Measurements from ENCODE around the gene STK17A.

Gene STK17A

DNA sequence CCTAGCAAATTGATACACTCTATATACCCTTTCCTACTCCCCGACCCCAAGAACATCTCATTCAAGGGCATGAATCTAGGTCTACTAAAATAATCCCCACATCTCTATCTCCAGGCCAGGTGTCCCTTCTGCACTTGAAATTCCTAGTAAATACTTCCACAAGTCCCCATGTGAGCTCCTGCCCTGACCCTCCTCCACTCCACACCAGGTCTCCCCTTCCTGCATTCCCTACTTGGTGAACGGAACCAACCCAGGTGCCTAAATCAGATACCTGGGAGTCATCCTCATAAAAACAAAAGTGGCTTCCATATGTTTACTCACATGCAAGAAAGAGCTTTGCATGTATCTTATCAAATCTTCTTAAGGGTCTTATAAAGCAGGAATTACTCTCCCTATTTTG lies 77.2 kb downstream of the STK17A start:
- DNase-seq, result no peak

DNA sequence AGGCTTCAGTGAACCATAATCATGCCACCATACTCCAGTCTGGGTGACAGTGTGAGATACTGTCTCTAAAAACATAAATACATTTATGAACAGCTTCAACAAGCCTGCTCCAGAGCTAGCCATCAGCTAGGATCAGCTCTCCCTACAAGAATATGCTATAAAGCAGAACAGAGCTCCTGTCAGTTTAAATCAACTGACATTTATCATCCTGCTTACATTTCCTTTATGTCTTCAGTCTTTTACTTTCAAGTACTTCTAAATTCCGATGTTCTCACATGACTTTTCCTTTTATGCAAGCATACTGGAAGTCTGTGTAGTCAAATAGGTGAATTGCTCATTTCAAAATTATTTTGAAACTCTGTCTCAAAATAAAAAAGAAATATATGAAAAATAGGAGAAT lies 81.8 kb downstream of the STK17A start:
- DNase-seq, result no peak

DNA sequence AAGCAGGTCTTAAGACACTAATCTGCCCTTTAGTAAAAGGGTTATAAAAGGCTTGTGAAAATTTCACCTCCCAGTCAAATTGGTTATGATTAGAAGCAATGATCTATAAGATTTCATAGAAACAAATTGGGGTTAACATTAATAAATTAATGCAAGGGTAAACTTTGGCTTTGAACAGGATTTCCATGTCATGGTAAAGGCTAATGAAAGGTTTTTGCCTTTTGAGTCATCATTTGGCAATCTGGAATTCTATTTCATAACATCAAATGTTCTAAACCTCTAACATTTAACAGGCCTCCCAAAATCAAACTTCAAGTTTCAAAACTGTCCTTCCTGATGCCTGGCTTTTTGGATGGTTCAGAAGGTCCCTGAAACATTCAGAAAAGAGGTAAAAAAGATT lies 84.0 kb downstream of the STK17A start:
- DNase-seq, result no peak

DNA sequence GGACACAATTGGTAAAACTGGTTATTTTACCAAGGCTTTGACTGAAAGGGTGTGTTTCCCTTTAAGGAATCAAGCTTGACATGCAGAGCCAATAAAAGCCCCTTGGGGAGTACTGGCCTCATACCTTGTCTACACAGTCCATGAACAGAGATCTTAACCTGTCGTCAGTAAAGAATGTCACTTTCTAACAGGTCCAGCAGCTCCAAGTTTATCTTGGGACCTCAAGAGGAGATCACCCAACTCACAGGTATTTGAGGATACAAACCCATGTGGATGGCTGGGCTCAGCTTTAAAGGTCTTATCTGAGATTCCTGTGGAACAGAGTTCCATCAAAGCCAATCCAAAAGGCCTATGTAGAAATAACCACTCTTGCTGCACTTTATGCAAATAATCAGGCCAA lies 85.1 kb downstream of the STK17A start:
- DNase-seq, result no peak

DNA sequence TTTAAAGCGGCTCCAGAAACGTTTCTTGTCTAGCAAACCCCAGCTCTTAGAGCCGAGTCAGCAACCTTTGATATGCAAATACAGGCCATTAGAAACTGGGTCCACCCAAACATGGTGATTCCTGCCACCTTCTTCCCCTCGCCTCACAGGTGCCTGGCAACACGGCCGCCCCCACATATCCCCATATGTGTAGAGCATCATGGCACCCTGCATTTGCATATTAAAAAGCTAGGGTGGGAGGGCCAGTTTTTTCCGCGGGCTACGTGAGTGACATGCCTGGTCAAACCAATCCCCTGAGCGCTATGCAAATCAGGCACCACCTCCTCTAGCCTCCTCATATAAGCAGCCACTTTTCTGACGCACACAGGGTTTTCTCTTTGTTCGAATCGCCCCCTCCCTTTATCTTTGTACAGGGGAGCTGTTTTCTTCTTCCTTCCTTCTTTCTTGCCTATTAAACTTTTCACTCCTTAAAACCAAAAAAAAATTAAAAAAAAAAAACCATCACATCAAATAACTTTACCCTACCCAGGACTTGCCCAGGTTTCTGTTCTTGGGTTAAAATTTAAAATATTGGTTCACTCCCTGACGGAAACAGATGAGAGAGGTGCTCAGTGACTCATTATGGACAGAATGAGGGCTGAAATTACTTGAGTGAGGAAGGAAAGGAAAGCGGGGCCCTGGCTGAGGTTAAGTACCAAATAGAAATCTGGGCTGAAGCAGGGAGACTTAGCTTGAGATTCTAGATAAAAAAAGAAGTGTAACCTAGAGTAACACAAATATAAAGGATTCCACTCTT lies 86.6 kb downstream of the STK17A start:
- no peak for DNase-seq

DNA sequence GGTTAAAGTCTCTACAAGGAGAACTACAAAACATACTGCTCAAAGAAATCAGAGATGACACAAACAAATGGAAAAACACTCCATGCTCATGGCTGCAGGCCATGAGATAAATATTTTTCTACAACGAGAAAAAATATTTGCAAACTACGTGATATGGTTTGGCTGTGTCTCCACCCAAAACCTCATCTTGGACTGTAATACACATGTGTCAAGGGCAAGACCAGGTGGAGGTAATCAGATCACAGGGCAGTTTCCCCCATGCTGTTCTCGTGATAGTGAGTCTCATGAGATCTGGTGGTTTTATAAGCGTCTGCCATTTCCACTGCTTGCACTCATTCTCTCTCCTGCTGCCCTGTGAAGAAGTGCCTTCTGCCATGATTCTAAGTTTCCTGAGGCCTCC lies 88.6 kb downstream of the STK17A start:
- DNase-seq, result no peak

DNA sequence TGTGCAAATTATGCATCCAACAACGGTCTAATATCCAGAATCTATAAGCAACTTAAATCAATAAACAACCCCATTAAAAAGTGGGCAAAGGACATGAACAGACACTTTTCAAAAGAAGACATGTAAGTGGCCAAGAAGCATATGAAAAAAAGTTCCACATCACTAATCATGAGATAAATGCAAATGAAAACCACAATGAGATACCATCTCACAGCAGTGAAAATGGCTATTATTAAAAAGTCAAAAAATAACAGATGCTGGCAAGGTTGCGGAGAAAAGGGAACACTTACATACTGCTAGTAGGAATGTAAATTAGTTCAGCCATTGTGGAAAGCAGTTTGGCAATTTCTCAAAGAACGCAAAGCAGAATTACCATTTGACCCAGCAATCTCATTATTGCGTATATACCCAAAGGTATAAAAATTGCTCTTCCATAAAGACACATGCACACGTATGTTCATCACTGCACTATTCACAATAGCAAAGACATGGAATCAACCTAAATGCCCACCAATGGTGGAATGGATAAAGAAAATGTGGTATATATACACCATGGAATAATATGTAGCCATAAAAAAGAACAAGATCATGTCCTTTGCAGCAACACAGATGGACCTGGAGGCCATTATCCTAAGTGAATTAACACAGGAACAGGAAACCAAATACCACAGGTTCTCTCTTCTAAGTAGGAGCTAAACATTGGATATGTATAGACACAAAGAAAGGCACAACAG lies 90.5 kb downstream of the STK17A start:
- DNase-seq, result peak; percentile 68

DNA sequence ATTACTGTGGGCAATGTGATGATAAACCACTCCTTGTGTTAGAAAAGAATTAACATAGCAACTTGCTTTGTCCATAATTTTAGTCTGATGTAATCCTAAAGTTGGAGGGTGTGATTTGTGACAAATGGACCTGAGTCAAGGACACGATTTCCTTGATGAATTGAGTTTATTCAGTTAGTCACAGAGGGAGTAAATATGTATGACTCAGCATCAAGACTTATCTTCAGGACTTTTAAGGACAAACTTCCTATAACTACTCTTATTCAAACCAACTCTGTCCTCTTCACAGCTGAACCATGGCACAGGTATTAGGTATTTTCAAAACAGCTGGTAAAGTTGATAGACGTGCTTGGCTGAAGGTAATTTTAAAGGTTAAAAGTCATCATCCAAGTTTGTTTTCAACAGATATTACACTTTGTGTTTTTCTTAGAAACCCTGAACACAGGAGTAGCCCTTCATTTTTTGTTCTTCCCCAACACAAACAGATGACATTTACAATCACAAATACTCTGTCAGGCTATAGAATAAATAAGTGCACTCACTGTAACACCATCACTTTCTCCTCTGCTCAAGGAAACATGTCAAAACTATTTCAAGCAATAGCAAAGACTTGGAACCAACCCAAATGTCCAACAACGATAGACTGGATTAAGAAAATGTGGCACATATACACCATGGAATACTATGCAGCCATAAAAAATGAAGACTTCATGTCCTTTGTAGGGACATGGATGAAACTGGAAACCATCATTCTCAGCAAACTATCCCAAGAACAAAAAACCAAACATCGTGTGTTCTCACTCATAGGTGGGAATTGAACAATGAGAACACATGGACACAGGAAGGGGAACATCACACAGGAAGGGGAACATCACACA lies 91.9 kb downstream of the STK17A start:
- DNase-seq, result peak; percentile 97

Data from fibroblast of skin of back (primary cell).